ENCODE data around the gene FAM89A. TPM values are rescaled to one million over a fixed set of nuclear protein-coding genes. Genes with fewer than 3 reads are reported as not detected.

The FAM89A gene
- total RNA-seq, 1 experiment from 2014 or later = 23.6 TPM

DNA sequence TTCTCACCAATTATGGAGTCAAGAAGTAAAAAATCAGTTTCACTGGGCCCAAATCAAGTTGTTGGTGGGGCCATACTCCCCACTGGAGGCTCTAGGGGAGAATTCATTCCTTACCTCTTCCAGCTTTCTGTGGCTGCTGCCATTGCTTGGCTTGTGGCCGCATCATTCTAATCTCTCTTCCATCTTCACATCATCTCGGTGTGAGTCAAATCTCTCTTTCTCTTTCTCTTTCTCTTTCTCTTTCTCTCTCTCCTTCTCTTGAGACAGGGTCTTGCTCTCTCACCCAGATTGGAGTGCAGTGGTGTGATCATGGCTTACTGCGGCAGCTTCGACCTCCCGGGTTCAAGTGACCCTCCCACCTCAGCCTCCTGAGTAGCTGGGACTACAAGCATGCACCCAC is 28.1 kb downstream of the FAM89A start:
- no peak for DNase-seq (ENCODE audit: low read depth, low spot score)
- Histone ChIP-seq H3K9ac (ENCODE audit: low read length) (no peak overlapping the region), H3K27ac (ENCODE audit: low read depth, low read length) (no peak overlapping the region), H3K9me3 (ENCODE audit: control insufficient read depth in 1 of 2, insufficient read depth in 1 of 2, low read depth in 1 of 2, low read length in 2 of 2) (no peaks in the 10 kb centered on the region; a peak in 1 of 4 replicates), H2AFZ (ENCODE audit: low read depth, low read length, poor library complexity, severe bottlenecking) (no peak overlapping the region), H3K4me1 (ENCODE audit: control insufficient read depth in 1 of 2, insufficient read depth in 2 of 2, low read length in 2 of 2) (no peaks in the 10 kb centered on the region), H4K20me1 (ENCODE audit: insufficient read depth) (no peaks in the 10 kb centered on the region), H3K27me3 (ENCODE audit: insufficient read depth, low read length) (no peaks in the 10 kb centered on the region), H3K4me2 (ENCODE audit: low read length) (no peak overlapping the region), H3K36me3 (ENCODE audit: control insufficient read depth in 1 of 2, insufficient read depth in 2 of 2, low read length in 2 of 2) (no peaks in the 10 kb centered on the region), H3K4me3 (replicated peaks in 1 of 2; ENCODE audit: low read depth in 1 of 2, low read length in 2 of 2) (no peak overlapping the region), H3K9me2 (ENCODE audit: insufficient read depth) (no peaks in the 10 kb centered on the region), H3K79me2 (ENCODE audit: insufficient read depth, low read length) (no peaks in the 10 kb centered on the region)
- ChIA-PET CTCF (no interaction called here), POLR2A (no interaction called here), RAD21 (ENCODE audit: low non-redundant PET in 1 of 2, low total read pairs in 2 of 2, uncharacterized antibody in 2 of 2, unreplicated experiment in 2 of 2) (no interaction called here)
- TF ChIP-seq, protein P1, sequence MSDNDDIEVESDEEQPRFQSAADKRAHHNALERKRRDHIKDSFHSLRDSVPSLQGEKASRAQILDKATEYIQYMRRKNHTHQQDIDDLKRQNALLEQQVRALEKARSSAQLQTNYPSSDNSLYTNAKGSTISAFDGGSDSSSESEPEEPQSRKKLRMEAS (IDR thresholded peaks at IDR 0.05) = no peak
- TF ChIP-seq ZFX (IDR thresholded peaks at IDR 0.05) = no peak
- no peak for TF ChIP-seq RAD21 (IDR thresholded peaks at IDR 0.05; ENCODE audit: low read depth)
- no peak for TF ChIP-seq ZNF274 (IDR thresholded peaks at IDR 0.05; ENCODE audit: low read depth, low read length)
- TF ChIP-seq ELF1 (IDR thresholded peaks at IDR 0.05; ENCODE audit: borderline replicate concordance, low read depth) = no peak
- no peak for TF ChIP-seq EZH2 (IDR thresholded peaks at IDR 0.05)
- no peak for TF ChIP-seq CEBPB (IDR thresholded peaks at IDR 0.05; ENCODE audit: low read depth)
- TF ChIP-seq SP1 (IDR thresholded peaks at IDR 0.05; ENCODE audit: low read depth) = no peak
- TF ChIP-seq, protein P2, sequence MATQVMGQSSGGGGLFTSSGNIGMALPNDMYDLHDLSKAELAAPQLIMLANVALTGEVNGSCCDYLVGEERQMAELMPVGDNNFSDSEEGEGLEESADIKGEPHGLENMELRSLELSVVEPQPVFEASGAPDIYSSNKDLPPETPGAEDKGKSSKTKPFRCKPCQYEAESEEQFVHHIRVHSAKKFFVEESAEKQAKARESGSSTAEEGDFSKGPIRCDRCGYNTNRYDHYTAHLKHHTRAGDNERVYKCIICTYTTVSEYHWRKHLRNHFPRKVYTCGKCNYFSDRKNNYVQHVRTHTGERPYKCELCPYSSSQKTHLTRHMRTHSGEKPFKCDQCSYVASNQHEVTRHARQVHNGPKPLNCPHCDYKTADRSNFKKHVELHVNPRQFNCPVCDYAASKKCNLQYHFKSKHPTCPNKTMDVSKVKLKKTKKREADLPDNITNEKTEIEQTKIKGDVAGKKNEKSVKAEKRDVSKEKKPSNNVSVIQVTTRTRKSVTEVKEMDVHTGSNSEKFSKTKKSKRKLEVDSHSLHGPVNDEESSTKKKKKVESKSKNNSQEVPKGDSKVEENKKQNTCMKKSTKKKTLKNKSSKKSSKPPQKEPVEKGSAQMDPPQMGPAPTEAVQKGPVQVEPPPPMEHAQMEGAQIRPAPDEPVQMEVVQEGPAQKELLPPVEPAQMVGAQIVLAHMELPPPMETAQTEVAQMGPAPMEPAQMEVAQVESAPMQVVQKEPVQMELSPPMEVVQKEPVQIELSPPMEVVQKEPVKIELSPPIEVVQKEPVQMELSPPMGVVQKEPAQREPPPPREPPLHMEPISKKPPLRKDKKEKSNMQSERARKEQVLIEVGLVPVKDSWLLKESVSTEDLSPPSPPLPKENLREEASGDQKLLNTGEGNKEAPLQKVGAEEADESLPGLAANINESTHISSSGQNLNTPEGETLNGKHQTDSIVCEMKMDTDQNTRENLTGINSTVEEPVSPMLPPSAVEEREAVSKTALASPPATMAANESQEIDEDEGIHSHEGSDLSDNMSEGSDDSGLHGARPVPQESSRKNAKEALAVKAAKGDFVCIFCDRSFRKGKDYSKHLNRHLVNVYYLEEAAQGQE (IDR thresholded peaks at IDR 0.05; ENCODE audit: low read depth) = no peak
- TF ChIP-seq SRF (IDR thresholded peaks at IDR 0.05; ENCODE audit: low read depth) = no peak
- intact Hi-C loops (cut with micrococcal nuclease) = no loop called here
- no TSS peak for BruUV-seq (replicated peaks)
- no peak for ATAC-seq

Measured in HCT116 (cell line).